ENCODE data around the gene PSMD4.
A peak's percentile ranks its signal among the peaks of the same experiment; 100 is the strongest.

The PSMD4 gene

GRCh38 chr1:151281225-151281968 is 26.9 kb downstream of the PSMD4 start:
- Histone ChIP-seq H3K36me3 (replicated peaks) (peaks cover 7% of the 10 kb centered on the region), H3K27ac (peak overlapping the region; percentile 96), H3K27me3 (replicated peaks) (no peaks in the 10 kb centered on the region), H3K4me3 (ENCODE audit: low read depth, low read length) (peak overlapping the region; percentile 87)
- peak; percentile 11 for TF ChIP-seq CTCF (IDR thresholded peaks at IDR 0.05; ENCODE audit: low read depth, low read length, missing control alignments)
- peak; percentile 96 for DNase-seq
- in situ Hi-C loops (cut with HindIII; ENCODE audit: low pct_ligation_motif_present, low sequenced_read_pairs), result no loop called here

GRCh38 chr1:151281969-151282882 is 27.7 kb downstream of the PSMD4 start, which contains the start of gene ZNF687:
TSS of gene ZNF687 (plus strand) at chr1:151282299. CDS start at chr1:151286292, 3,993 bp downstream.
- DNase-seq, result peak; percentile 100
- no peak for TF ChIP-seq CTCF (IDR thresholded peaks at IDR 0.05; ENCODE audit: low read depth, low read length, missing control alignments)
- H3K27me3 ChIP-seq (replicated peaks), result no peaks in the 10 kb centered on the region
- peaks cover 14% of the 10 kb centered on the region for H3K36me3 ChIP-seq (replicated peaks)
- H3K4me3 ChIP-seq (ENCODE audit: low read depth, low read length), result peak within 1 kb of the TSS; percentile 87
- peak within 1 kb of the TSS; percentile 96 for H3K27ac ChIP-seq
- in situ Hi-C loops (cut with HindIII; ENCODE audit: low pct_ligation_motif_present, low sequenced_read_pairs), result no loop called here

- peak overlapping the region; percentile 96 for H3K27ac ChIP-seq
- H3K4me3 ChIP-seq (ENCODE audit: low read depth, low read length), result peak overlapping the region; percentile 87
- in situ Hi-C loops (cut with HindIII; ENCODE audit: low pct_ligation_motif_present, low sequenced_read_pairs), result no loop called here
- no peaks in the 10 kb centered on the region for H3K27me3 ChIP-seq (replicated peaks)
- H3K36me3 ChIP-seq (replicated peaks), result peaks cover 23% of the 10 kb centered on the region
- DNase-seq, result no peak
- TF ChIP-seq CTCF (IDR thresholded peaks at IDR 0.05; ENCODE audit: low read depth, low read length, missing control alignments), result no peak
Measured at GRCh38 chr1:151282883-151283725, 28.6 kb downstream of the PSMD4 start.

- in situ Hi-C loops (cut with HindIII; ENCODE audit: low pct_ligation_motif_present, low sequenced_read_pairs), result no loop called here
- no peak for DNase-seq
- Histone ChIP-seq H3K27me3 (replicated peaks) (no peaks in the 10 kb centered on the region), H3K36me3 (replicated peaks) (peaks cover 27% of the 10 kb centered on the region), H3K27ac (no peak overlapping the region), H3K4me3 (ENCODE audit: low read depth, low read length) (no peak overlapping the region)
- TF ChIP-seq CTCF (IDR thresholded peaks at IDR 0.05; ENCODE audit: low read depth, low read length, missing control alignments), result no peak
Measured at GRCh38 chr1:151284013-151284577, 29.6 kb downstream of the PSMD4 start.

GRCh38 chr1:151286619-151287340 is 32.2 kb downstream of the PSMD4 start:
- peaks cover 49% of the 10 kb centered on the region for H3K36me3 ChIP-seq (replicated peaks)
- H3K27ac ChIP-seq, result no peak overlapping the region
- no peak for DNase-seq
- no peaks in the 10 kb centered on the region for H3K27me3 ChIP-seq (replicated peaks)
- in situ Hi-C loops (cut with HindIII; ENCODE audit: low pct_ligation_motif_present, low sequenced_read_pairs), result no loop called here
- no peak for TF ChIP-seq CTCF (IDR thresholded peaks at IDR 0.05; ENCODE audit: low read depth, low read length, missing control alignments)
- H3K4me3 ChIP-seq (ENCODE audit: low read depth, low read length), result no peak overlapping the region

Data from brain microvascular endothelial cell (primary cell).